Stimulated activated CD4-positive, alpha-beta T cell treated with anti-CD3 and anti-CD28 coated beads, Interleukin-12 subunit alpha, Interleukin-12 subunit beta, amount 100 ng/mL, for 48 hours (primary cell): Measurements from ENCODE around the gene NME3.
"Not testable (repeated sequence)": the region's sequence is repeated elsewhere in the genome, so short reads cannot be mapped to it uniquely, and the experiment has no call there.

Experiments used
- DNase-seq, 3 donors: peaks; one replicate each; pipeline ENCODE4 v3.0.0-alpha.2; 2020; ENCODE audit warnings: low read depth in 2 of 3, low spot score in 1 of 3

NME3 gene

GRCh38 chr16:1754204-1754603 lies 17.1 kb downstream of the NME3 start:
- no peak for DNase-seq

GRCh38 chr16:1752853-1753252 lies 18.5 kb downstream of the NME3 start:
- DNase-seq, result no peak

DNA sequence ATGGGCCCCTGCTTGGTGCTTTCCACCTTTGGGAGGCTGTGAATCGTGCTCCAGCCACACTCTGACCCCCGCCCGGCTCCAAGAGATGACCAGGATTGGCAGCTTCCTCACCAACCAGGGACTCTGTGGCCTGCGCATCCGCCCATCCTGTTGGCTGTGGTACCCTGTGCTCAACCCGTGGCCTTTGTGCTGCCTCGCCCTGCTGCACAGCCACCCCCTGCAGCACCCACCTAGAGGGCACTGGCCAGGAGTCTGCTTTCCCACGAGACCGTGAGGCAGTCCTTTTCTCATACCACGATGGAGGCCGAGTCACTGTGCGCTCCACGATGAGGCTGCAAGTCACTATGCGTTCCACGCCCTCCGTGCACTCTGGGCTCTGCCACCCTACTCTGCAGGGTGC lies 19.4 kb downstream of the NME3 start:
- DNase-seq, result no peak

- no peak for DNase-seq
Measured at GRCh38 chr16:1749152-1750117, 21.9 kb downstream of the NME3 start.

DNA sequence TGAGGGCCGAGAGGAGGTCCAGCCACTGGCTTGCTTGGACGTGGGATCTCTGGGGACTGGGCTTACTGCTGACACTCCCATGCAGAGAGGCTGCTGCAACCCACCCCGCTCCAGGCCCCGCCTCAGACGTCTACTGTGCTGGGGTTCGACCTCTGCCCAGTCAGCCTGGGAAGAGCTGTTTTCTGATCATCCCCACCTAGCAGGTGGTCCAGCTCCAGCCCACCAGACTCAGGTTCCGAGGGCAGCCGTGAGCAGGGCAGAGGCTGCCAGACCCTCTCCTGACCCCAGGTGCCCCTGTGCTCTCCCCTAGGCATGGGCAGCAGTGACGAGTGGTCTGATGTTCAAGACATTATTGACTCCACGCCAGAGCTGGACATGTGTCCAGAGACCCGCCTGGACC lies 23.4 kb downstream of the NME3 start:
- DNase-seq, result no peak

DNA sequence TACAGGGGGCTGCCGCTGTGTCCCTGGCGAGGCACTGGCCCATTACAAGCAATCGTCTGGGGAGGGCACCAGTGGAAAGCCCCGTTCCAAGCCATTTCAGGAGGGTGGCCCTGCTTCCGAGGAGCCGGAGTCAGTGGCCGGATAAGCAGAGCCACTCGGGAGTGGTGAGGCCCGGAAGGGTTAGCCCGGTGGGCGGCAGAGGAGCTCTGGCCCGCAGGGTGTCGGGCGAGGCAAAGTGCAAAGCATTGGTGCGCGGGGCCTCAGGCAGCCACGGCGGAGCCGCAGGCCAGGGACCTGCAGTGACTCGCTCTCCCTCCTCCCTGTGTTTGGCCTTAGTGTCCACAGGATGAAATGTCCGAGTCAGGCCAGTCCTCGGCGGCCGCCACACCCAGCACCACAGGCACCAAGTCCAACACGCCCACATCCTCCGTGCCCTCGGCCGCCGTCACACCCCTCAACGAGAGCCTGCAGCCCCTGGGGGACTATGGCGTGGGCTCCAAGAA lies 24.6 kb downstream of the NME3 start:
- no peak for DNase-seq

- no peak for DNase-seq
Measured at GRCh38 chr16:1745900-1746692, 25.2 kb downstream of the NME3 start.

DNA sequence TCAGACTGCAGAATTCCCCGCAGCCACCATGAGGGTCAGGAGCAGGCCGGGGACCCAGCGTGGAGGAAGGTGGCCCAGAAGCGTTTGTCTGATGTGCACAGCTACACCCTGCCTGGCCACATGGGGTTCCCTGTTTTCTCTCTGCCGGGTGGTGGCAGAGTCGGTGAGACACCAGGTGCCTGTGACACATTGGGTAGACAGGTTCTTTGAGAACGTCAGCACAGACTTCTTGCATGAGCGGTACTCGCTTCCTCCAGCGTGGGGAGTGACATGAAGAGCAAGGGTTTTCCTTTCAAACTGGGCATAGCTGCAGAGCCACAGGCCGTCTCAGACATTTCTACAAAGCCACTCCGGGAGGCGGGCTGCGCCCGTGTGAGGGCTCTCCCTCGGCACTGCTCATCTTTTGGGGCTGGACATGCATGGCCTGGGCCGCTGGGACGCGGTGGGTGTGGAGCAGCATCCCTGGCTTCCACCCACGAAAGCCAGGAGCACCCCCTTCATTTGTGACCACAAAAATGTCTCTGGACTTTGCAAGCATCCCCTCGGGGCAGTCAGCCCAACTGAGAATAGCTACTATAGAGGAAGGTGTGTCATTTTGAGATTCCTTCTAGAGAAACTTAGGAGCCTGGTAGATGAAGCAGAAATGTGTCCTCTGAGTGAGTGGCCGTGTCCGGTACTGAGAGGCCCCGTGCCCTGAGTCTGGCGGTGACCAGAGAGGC lies 26.0 kb downstream of the NME3 start:
- no peak for DNase-seq

GRCh38 chr16:1744338-1744840 lies 27.0 kb downstream of the NME3 start:
- no peak for DNase-seq

- DNase-seq, result no peak
Measured at GRCh38 chr16:1743376-1744337, 27.7 kb downstream of the NME3 start.

GRCh38 chr16:1741553-1742165 lies 29.7 kb downstream of the NME3 start:
- no peak for DNase-seq

- DNase-seq, result no peak
Measured at GRCh38 chr16:1740781-1741490, 30.4 kb downstream of the NME3 start.

DNA sequence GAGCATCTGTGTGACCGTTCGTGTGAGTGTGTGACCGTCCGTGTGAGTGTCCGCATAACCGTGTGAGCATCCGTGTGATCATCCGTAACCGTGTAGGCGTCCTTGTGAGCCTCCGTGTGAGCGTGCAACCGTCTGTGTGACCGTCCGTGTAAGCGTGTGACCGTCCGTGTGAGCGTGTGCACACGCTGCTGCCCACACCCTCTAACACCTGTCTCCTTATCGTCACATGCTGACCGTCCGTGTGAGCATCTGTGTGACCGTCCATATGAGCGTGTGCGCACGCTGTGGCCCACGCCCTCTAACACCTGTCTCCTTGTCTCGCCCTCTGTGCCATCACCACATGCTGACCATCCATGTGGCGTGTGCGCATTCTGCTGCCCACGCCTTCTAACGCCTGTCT lies 31.1 kb downstream of the NME3 start:
- no peak for DNase-seq

GRCh38 chr16:1734816-1735215 lies 36.5 kb downstream of the NME3 start:
- DNase-seq, result no peak

DNA sequence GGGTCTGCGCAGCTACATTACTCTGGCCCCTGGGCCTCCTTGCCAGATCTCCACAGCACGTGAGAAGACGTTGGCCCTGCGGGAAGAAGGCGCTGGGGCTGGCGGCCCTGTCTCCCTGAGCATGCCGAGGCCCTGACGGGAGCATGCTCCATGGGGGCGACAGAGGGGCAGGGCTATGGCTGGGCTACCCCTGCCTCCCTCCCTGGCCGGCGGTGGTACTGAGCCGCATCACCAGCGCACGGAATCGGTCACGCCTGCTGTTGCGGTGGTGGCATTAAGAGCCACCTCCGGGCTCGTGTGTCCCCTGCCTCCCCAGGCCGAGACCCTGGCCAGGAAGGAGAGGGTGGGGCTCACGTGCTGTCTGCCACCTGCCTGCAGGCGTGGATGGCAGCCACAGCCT lies 37.2 kb downstream of the NME3 start:
- no peak for DNase-seq

DNA sequence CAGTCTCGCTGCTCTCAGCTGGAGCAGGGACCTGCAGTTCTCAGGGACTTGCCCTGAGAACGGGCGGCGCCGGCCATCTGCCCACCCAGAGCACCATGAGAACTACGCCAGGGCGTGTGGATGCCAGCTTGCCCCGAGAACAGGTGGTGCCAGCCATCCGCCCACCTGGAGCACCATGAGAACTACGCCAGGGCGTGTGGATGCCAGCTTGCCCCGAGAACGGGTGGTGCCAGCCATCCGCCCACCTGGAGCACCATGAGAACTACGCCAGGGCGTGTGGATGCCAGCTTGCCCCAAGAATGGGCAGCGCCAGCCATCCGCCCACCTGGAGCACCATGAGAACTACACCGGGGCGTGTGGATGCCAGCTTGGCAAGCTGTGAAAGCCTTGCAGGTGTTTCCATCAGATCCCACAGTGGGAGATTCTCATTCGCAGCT lies 38.8 kb downstream of the NME3 start:
- not testable (repeated sequence) for DNase-seq

DNA sequence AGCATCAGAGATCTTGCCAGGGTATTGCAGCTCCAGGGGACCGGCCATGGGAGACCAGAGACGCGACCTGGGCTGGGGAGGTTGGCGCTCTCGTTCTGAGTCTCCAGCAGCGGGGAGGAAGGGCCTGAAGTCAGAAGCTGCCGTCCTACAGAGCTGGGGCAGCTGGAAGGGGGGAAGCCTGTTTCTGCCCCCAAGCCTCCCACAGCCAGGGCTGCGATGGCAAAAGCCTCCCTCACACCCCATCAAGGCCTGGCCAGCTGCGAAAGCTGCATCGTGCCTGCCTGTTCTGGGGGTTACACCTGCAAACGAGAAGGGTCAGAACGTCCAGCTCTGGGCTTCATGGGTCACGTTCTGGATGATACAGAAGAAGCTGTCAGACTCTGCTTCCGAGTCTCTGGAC lies 39.3 kb downstream of the NME3 start:
- no peak for DNase-seq

GRCh38 chr16:1731603-1732002 lies 39.7 kb downstream of the NME3 start:
- no peak for DNase-seq

- DNase-seq, result no peak
Measured at GRCh38 chr16:1731073-1731472, 40.3 kb downstream of the NME3 start.
